ENCODE data around the gene HMOX1. TPM values are rescaled to one million over a fixed set of nuclear protein-coding genes. Genes with fewer than 3 reads are reported as not detected.

HMOX1 gene
- total RNA-seq, 1 donor from 2014 or later: 26.8 TPM

GRCh38 chr22:35441489-35442100 lies 60.7 kb downstream of the HMOX1 start:
- Histone ChIP-seq H3K36me3 (no peaks in the 10 kb centered on the region), H3K4me3 (no peak overlapping the region), H3K27ac (no peak overlapping the region), H3K4me1 (peaks cover under 1% of the 10 kb centered on the region), H3K9me3 (no peaks in the 10 kb centered on the region), H3K27me3 (no peaks in the 10 kb centered on the region)
- TF ChIP-seq POLR2A (IDR thresholded peaks at IDR 0.05): no peak
- no peak for TF ChIP-seq POLR2AphosphoS5 (IDR thresholded peaks at IDR 0.05; ENCODE audit: insufficient read depth in 1 of 2, low read depth in 1 of 2)
- no peak for TF ChIP-seq CTCF (IDR thresholded peaks at IDR 0.05)
- intact Hi-C loops (cut with DNase I): no loop called here
- no peak for DNase-seq (ENCODE audit: extremely low spot score in 2 of 2)

DNA sequence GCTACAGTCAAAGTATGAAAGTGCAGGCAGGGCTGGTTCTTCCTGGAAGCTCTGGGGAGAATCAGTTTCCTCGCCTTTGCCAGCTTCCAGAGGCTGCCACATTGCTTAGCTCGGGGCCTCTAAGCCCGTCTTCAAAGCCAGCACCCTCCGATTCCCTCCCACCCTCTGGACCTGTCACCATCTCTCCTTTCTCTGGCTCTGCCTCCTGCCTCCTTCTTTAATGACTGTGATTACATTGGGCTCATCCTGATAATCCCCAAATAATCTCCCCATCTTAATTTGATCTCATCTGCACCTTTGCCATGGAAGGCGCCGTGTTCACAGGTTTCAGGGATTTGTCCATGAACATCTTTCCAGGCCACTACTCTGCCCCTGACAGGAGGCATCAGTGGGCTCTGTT lies 61.6 kb downstream of the HMOX1 start:
- DNase-seq (ENCODE audit: extremely low spot score in 2 of 2): no peak
- Histone ChIP-seq H3K36me3 (no peaks in the 10 kb centered on the region), H3K27ac (no peak overlapping the region), H3K27me3 (no peaks in the 10 kb centered on the region), H3K4me1 (peaks cover 7% of the 10 kb centered on the region), H3K4me3 (no peak overlapping the region), H3K9me3 (no peaks in the 10 kb centered on the region)
- TF ChIP-seq CTCF (IDR thresholded peaks at IDR 0.05) (no peak), POLR2AphosphoS5 (IDR thresholded peaks at IDR 0.05; ENCODE audit: insufficient read depth in 1 of 2, low read depth in 1 of 2) (no peak), POLR2A (IDR thresholded peaks at IDR 0.05) (no peak)
- intact Hi-C loops (cut with DNase I): no loop called here

DNA sequence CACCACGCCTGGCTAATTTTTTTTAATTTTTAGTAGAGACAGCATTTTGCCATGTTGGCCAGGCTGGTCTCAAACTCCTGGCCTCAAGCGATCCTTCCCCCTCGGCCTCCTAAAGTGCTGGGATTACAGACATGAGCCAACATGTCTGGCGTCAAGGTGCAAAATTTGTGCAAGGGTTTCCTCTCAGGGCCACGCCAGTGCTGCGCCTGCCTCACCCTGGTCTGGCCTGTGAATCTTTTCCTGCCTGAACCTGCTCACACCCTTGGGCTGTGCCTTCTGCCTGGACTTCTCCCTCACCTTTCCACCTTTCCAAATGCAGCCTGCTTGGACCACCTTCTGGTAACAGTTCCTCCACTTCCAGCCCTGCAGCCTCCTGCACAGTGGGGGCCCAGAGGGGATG lies 62.4 kb downstream of the HMOX1 start:
- Histone ChIP-seq H3K36me3 (no peaks in the 10 kb centered on the region), H3K27ac (no peak overlapping the region), H3K27me3 (no peaks in the 10 kb centered on the region), H3K9me3 (no peaks in the 10 kb centered on the region), H3K4me1 (peaks cover 7% of the 10 kb centered on the region), H3K4me3 (no peak overlapping the region)
- intact Hi-C loops (cut with DNase I): no loop called here
- no peak for TF ChIP-seq POLR2AphosphoS5 (IDR thresholded peaks at IDR 0.05; ENCODE audit: insufficient read depth in 1 of 2, low read depth in 1 of 2)
- TF ChIP-seq CTCF (IDR thresholded peaks at IDR 0.05): no peak
- no peak for TF ChIP-seq POLR2A (IDR thresholded peaks at IDR 0.05)
- DNase-seq (ENCODE audit: extremely low spot score in 2 of 2): no peak

Small RNAs within 50 kb of the gene (microRNA-seq; reads per million reads assigned to microRNA genes)
- gene MIR3909 (ENCODE audit: borderline number of aligned reads, borderline replicate concordance) (6.7 reads per million, percentile 13 among the genes with 10 or more reads in this experiment), gene MIR6069 (ENCODE audit: borderline number of aligned reads, borderline replicate concordance) (not detected)

Small RNAs within 50 kb of the gene (small RNA-seq; reads per million reads assigned to genes)
- gene MIR3909 (0.60 reads per million), gene MIR6069 (not detected)

Other genes with a start within 250 kb of the HMOX1 start
- gene HMGXB4, start 123.6 kb upstream of the HMOX1 start, total RNA-seq: 12.8 TPM
- gene TOM1, start 81.2 kb upstream of the HMOX1 start, total RNA-seq: 120 TPM
- gene MCM5, start 19.0 kb downstream of the HMOX1 start, total RNA-seq: 17.9 TPM
- 2.0 TPM for gene RASD2, start 159.7 kb downstream of the HMOX1 start, total RNA-seq
- not detected for gene MB, start 236.2 kb downstream of the HMOX1 start, total RNA-seq

All from vagina (tissue), 2 donors.